NCI-H2029 (cell line): ENCODE results near the gene OR12D1.

ENCODE experiments used
- DNase-seq: peaks from one replicate; lab custom pipeline; 2025; lab: John Stamatoyannopoulos, UW

Gene OR12D1

GRCh38 chr6:29465801-29466200 lies 51.1 kb downstream of the OR12D1 start:
- no peak for DNase-seq

GRCh38 chr6:29466241-29466640 lies 51.5 kb downstream of the OR12D1 start:
- DNase-seq = no peak
